Osteoblast (primary cell): Measurements from ENCODE around the gene BTNL2. TPM values are rescaled to one million over a fixed set of nuclear protein-coding genes. Genes with fewer than 3 reads are reported as not detected.

Experiments used
- DNase-seq: peaks from one replicate; pipeline ENCODE4 v3.0.0; 2011; ENCODE audit warnings: low spot score, mixed read lengths; ENCODE audit not compliant: insufficient read length; ENCODE audit errors: missing footprints
- H2AFZ ChIP-seq: 2 replicates; pipeline ENCODE4 v1.6.0; 2011; ENCODE audit warnings: mild to moderate bottlenecking, low read length
- H3K27ac ChIP-seq: 2 replicates; pipeline ENCODE4 v1.5.1; 2011; ENCODE audit warnings: mild to moderate bottlenecking, low read depth, low read length, moderate library complexity
- H3K27me3 ChIP-seq: 2 replicates; pipeline ENCODE4 v1.6.0; 2012; ENCODE audit warnings: mild to moderate bottlenecking, control low read depth, inconsistent platforms, low read length, moderate library complexity; ENCODE audit not compliant: insufficient read depth
- H3K36me3 ChIP-seq: 2 replicates; pipeline ENCODE4 v1.5.1; 2011; ENCODE audit warnings: mild to moderate bottlenecking, low read length, control low read depth, moderate library complexity; ENCODE audit not compliant: insufficient read depth
- H3K4me1 ChIP-seq: 2 replicates; pipeline ENCODE4 v1.5.1; 2011; ENCODE audit warnings: mild to moderate bottlenecking, low read length, control low read depth, moderate library complexity; ENCODE audit not compliant: insufficient read depth
- H3K4me2 ChIP-seq: 2 replicates; pipeline ENCODE4 v1.6.0; 2011; ENCODE audit warnings: mild to moderate bottlenecking, low read length; ENCODE audit not compliant: insufficient read depth
- H3K4me3 ChIP-seq: fragments of 200-600 bp; sonication (generic); 3 replicates; pipeline ENCODE4 v1.5.1; 2012; ENCODE audit warnings: mild to moderate bottlenecking, low read length, inconsistent platforms; ENCODE audit not compliant: insufficient read depth
- H3K79me2 ChIP-seq: 2 replicates; pipeline ENCODE4 v1.6.0; 2012; ENCODE audit warnings: mild to moderate bottlenecking, low read length, control low read depth, inconsistent platforms; ENCODE audit not compliant: insufficient read depth
- H3K9me3 ChIP-seq: 2 replicates; pipeline ENCODE4 v1.5.1; 2011; ENCODE audit warnings: low read depth, low read length, control low read depth
- H4K20me1 ChIP-seq: 2 replicates; pipeline ENCODE4 v1.6.0; 2012; ENCODE audit warnings: mild to moderate bottlenecking, low read length, control low read depth; ENCODE audit not compliant: insufficient read depth
- CTCF ChIP-seq: IDR thresholded peaks from 2 replicates; pipeline ENCODE4 v1.5.1; 2011; ENCODE audit warnings: mild to moderate bottlenecking, low read depth, low read length, moderate library complexity; ENCODE audit errors: extremely low read depth
- total RNA-seq: library from RNA; depleted of rRNA; stranded (reverse); fragments of >200 nt; gene quantifications from 2 replicates; pipeline ENCODE4 v1.2.3, GENCODE V29; 2012

The BTNL2 gene
- not detected in 2 replicates for total RNA-seq

DNA sequence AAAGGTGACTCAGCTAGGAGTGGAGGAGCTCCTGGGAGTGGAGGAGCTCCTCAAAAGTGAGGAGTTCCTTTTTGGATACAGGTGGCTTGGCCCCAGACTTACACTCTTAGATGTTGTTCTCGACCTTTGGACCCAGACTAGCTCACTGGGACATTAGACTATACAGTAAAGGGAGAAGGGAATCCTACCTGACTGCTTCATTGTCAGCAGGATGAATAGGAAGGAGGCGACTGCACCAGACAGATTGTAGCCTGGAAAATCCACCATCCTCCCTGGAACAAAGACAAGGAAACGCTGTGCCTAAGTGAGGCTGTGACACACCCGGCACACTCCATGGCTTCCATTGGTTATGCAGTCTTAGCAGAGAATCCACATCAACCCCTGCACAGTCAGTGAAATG is at the start of gene BTNL2:
TSS of gene BTNL2 (minus strand) at position 325 of the 400 bp plus-strand sequence. CDS start at position 267, 58 bp downstream.
- Histone ChIP-seq H4K20me1 (no peaks in the 10 kb centered on the region), H3K9me3 (no peaks in the 10 kb centered on the region), H3K36me3 (no peaks in the 10 kb centered on the region), H3K79me2 (no peaks in the 10 kb centered on the region), H3K27ac (no peak within 1 kb of the TSS), H3K4me3 (no peak within 1 kb of the TSS), H2AFZ (no peak within 1 kb of the TSS), H3K4me1 (no peaks in the 10 kb centered on the region), H3K4me2 (no peak within 1 kb of the TSS), H3K27me3 (peaks cover 38% of the 10 kb centered on the region)
- no peak for TF ChIP-seq CTCF
- no peak for DNase-seq

GRCh38 chr6:32449088-32449736 is 42.2 kb upstream of the BTNL2 start:
- no peaks in the 10 kb centered on the region for H3K9me3 ChIP-seq
- no peak for DNase-seq
- TF ChIP-seq CTCF, result no peak
- no peaks in the 10 kb centered on the region for H3K36me3 ChIP-seq
- H3K79me2 ChIP-seq, result no peaks in the 10 kb centered on the region
- no peak overlapping the region for H2AFZ ChIP-seq
- H3K4me2 ChIP-seq, result no peak overlapping the region
- H3K4me1 ChIP-seq, result no peaks in the 10 kb centered on the region
- no peaks in the 10 kb centered on the region for H4K20me1 ChIP-seq
- H3K4me3 ChIP-seq, result no peak overlapping the region
- no peaks in the 10 kb centered on the region for H3K27me3 ChIP-seq
- no peak overlapping the region for H3K27ac ChIP-seq

DNA sequence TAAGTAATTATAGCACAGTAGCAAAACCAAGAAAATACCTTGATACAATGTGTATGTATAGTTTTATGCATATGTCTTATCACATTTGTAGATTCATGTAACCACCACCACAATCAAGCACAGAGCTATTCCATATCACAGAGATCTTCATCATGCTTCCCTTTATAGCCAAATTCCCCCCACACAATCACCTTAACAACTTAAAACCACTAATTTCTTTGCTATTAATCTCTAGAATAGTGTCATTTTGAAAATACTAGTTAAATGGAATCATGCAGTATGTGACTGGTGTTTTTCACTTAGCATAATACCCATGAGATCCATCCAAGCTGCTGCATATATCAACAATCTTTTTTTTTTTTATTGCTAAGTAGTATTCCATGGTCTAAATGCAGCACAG is 41.0 kb upstream of the BTNL2 start:
- H3K27me3 ChIP-seq, result no peaks in the 10 kb centered on the region
- no peak for DNase-seq
- H3K36me3 ChIP-seq, result no peaks in the 10 kb centered on the region
- H3K4me2 ChIP-seq, result no peak overlapping the region
- H4K20me1 ChIP-seq, result no peaks in the 10 kb centered on the region
- H3K9me3 ChIP-seq, result no peaks in the 10 kb centered on the region
- H2AFZ ChIP-seq, result no peak overlapping the region
- no peak overlapping the region for H3K4me3 ChIP-seq
- H3K27ac ChIP-seq, result no peak overlapping the region
- no peaks in the 10 kb centered on the region for H3K4me1 ChIP-seq
- TF ChIP-seq CTCF, result no peak
- no peaks in the 10 kb centered on the region for H3K79me2 ChIP-seq

DNA sequence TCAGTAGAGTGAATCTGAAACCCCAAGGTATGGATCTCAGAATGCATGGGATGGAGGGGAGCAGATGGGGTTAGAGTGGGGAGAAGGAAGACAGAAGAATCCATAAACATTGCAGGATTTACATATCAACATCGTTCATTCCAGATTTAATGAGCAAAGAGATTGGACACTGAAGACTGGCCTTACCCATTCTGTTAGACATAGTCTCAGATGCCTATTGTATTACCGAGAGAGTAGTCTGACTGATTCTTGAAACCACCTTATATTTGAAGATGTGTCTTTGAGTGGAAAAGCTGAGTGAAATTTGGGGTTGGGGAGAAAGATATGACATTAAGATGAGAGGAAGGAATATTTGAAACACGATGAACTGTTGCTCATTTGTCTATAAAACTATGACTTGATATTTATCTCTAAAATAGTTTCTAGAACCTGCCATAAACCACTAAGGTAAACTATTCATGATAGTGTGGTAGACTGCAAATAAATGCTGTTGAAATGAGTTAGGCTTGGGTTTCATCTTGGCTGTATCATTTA is 38.4 kb upstream of the BTNL2 start:
- Histone ChIP-seq H3K9me3 (no peaks in the 10 kb centered on the region), H3K4me1 (no peaks in the 10 kb centered on the region), H3K4me3 (no peak overlapping the region), H3K36me3 (no peaks in the 10 kb centered on the region), H2AFZ (no peak overlapping the region), H3K79me2 (no peaks in the 10 kb centered on the region), H3K27me3 (no peaks in the 10 kb centered on the region), H3K4me2 (no peak overlapping the region), H4K20me1 (no peaks in the 10 kb centered on the region), H3K27ac (no peak overlapping the region)
- TF ChIP-seq CTCF, result no peak
- no peak for DNase-seq
